ENCODE results near the gene PRM3. TPM values are rescaled to one million over a fixed set of nuclear protein-coding genes. Genes with fewer than 3 reads are reported as not detected.

Gene PRM3
- total and polyA plus RNA-seq, 2 of the 8 experiments (the other 6 are each of a cell fraction or from before 2014, with no cell fraction given), result not detected

DNA sequence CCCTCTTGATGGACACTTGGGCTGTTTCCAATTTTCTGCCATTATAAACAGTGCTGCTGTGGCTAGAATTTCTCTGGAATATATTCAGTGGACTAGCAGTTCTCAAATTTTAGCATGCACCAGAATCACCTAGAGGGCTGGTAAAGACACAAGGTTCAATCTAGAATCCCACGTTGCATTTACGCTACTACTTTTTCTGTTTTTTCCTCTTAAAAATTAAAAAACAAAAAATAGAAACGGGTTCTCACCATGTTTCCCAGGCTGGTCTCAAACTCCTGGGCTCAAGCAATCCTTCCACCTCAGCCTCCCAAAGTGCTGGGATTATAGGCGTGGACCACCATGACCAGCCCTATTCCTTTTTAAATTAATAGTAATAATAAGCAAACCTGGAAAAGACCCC is 22.2 kb upstream of the PRM3 start (continued):
- TF ChIP-seq NRF1 (IDR thresholded peaks at IDR 0.05; ENCODE audit: low read depth, low read length) (no peak), BACH1 (IDR thresholded peaks at IDR 0.05; ENCODE audit: low read length) (no peak), RXRA (IDR thresholded peaks at IDR 0.05; ENCODE audit: insufficient read depth, low read depth, low read length) (no peak), CTBP2 (IDR thresholded peaks at IDR 0.05; ENCODE audit: borderline replicate concordance, insufficient read depth, insufficient read length, low read length) (no peak), KDM4A (IDR thresholded peaks at IDR 0.05; ENCODE audit: low read depth, low read length, severe bottlenecking) (no peak)
- TF ChIP-seq, protein P1, sequence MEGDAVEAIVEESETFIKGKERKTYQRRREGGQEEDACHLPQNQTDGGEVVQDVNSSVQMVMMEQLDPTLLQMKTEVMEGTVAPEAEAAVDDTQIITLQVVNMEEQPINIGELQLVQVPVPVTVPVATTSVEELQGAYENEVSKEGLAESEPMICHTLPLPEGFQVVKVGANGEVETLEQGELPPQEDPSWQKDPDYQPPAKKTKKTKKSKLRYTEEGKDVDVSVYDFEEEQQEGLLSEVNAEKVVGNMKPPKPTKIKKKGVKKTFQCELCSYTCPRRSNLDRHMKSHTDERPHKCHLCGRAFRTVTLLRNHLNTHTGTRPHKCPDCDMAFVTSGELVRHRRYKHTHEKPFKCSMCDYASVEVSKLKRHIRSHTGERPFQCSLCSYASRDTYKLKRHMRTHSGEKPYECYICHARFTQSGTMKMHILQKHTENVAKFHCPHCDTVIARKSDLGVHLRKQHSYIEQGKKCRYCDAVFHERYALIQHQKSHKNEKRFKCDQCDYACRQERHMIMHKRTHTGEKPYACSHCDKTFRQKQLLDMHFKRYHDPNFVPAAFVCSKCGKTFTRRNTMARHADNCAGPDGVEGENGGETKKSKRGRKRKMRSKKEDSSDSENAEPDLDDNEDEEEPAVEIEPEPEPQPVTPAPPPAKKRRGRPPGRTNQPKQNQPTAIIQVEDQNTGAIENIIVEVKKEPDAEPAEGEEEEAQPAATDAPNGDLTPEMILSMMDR (IDR thresholded peaks at IDR 0.05; ENCODE audit: control extremely low read depth in 1 of 3, insufficient read depth in 1 of 3, low read depth in 1 of 3, low read length in 3 of 3), result no peak
